Measurements from ENCODE around the gene ARFIP2.

GRCh38 chr11:6497069-6497839 is 16.1 kb upstream of the ARFIP2 start, which contains the start of gene DNHD1:
- TF ChIP-seq CTCF (conservative IDR thresholded peaks at IDR 0.05; ENCODE audit: low read depth, low read length) (no peak), EZH2 (IDR thresholded peaks at IDR 0.05; ENCODE audit: borderline replicate concordance, low read depth, low read length, poor library complexity, severe bottlenecking) (no peak)
